HepG2 (cell line): Measurements from ENCODE around the gene LRTM2. TPM values are rescaled to one million over a fixed set of nuclear protein-coding genes. Genes with fewer than 3 reads are reported as not detected.

Source experiments
- CBX5 ChIP-seq: sonication (generic); formaldehyde crosslinking; IDR thresholded peaks from 2 replicates; pipeline ENCODE4 v1.4.0; 2020; ENCODE audit warnings: missing genetic modification reagents, borderline replicate concordance
- ISL2 ChIP-seq: sonication (generic); formaldehyde crosslinking; IDR thresholded peaks from 2 replicates; pipeline ENCODE4 v1.5.0; 2020; ENCODE audit warnings: missing genetic modification reagents
- NKX3-1 ChIP-seq: sonication (generic); formaldehyde crosslinking; IDR thresholded peaks from 2 replicates; pipeline ENCODE4 v1.5.0; 2020; ENCODE audit warnings: missing genetic modification reagents
- NRL ChIP-seq: sonication (generic); formaldehyde crosslinking; IDR thresholded peaks from 2 replicates; pipeline ENCODE4 v1.5.0; 2020; ENCODE audit warnings: missing genetic modification reagents, mild to moderate bottlenecking, moderate library complexity, borderline replicate concordance
- RXRB ChIP-seq: IDR thresholded peaks from 2 replicates; pipeline ENCODE4 v1.6.1; 2016; ENCODE audit warnings: borderline replicate concordance, missing genetic modification reagents, missing compliant biosample characterization
- TBX2 ChIP-seq: sonication (generic); formaldehyde crosslinking; IDR thresholded peaks from 2 replicates; pipeline ENCODE4 v1.5.0; 2020; ENCODE audit warnings: missing genetic modification reagents, mild to moderate bottlenecking, borderline replicate concordance
- ZBTB21 ChIP-seq: sonication (generic); formaldehyde crosslinking; IDR thresholded peaks from 2 replicates; pipeline ENCODE4 v1.4.0; 2020; ENCODE audit warnings: missing genetic modification reagents
- ZFP36L2 ChIP-seq: sonication (generic); formaldehyde crosslinking; IDR thresholded peaks from 2 replicates; pipeline ENCODE4 v1.4.0; 2020; ENCODE audit warnings: missing genetic modification reagents
- ZNF121 ChIP-seq: sonication (generic); formaldehyde crosslinking; IDR thresholded peaks from 2 replicates; pipeline ENCODE4 v1.5.0; 2020; ENCODE audit warnings: mild to moderate bottlenecking, missing genetic modification reagents
- ZNF124 ChIP-seq: sonication (generic); formaldehyde crosslinking; IDR thresholded peaks from 2 replicates; pipeline ENCODE4 v1.4.0; 2020; ENCODE audit warnings: missing genetic modification reagents
- ZNF205 ChIP-seq: IDR thresholded peaks from 2 replicates; pipeline ENCODE4 v1.6.1; 2018; ENCODE audit warnings: missing biosample characterization, missing genetic modification reagents
- ZNF234 ChIP-seq: sonication (generic); formaldehyde crosslinking; conservative IDR thresholded peaks from 2 replicates; pipeline ENCODE4 v1.5.1; 2020; ENCODE audit warnings: mild to moderate bottlenecking, missing genetic modification reagents
- ZNF263 ChIP-seq: sonication (generic); formaldehyde crosslinking; IDR thresholded peaks from 2 replicates; pipeline ENCODE4 v1.4.0; 2020; ENCODE audit warnings: missing genetic modification reagents
- ZNF30 ChIP-seq: sonication (generic); formaldehyde crosslinking; IDR thresholded peaks from 2 replicates; pipeline ENCODE4 v1.5.0; 2020; ENCODE audit warnings: mild to moderate bottlenecking, missing genetic modification reagents
- ZNF501 ChIP-seq: sonication (generic); formaldehyde crosslinking; IDR thresholded peaks from 2 replicates; pipeline ENCODE4 v1.5.1; 2020; ENCODE audit warnings: mild to moderate bottlenecking, moderate library complexity, missing genetic modification reagents
- ZNF570 ChIP-seq: sonication (generic); formaldehyde crosslinking; IDR thresholded peaks from 2 replicates; pipeline ENCODE4 v1.4.0; 2020; ENCODE audit warnings: mild to moderate bottlenecking, missing genetic modification reagents, borderline replicate concordance
- ZNF577 ChIP-seq: sonication (generic); formaldehyde crosslinking; IDR thresholded peaks from 2 replicates; pipeline ENCODE4 v1.4.0; 2020; ENCODE audit warnings: mild to moderate bottlenecking, low read depth, missing genetic modification reagents, borderline replicate concordance
- ZNF75D ChIP-seq: sonication (generic); formaldehyde crosslinking; IDR thresholded peaks from 2 replicates; pipeline ENCODE4 v1.8.1; 2023; ENCODE audit warnings: missing genetic modification reagents, mild to moderate bottlenecking, borderline replicate concordance
- polyA plus RNA-seq, 8 experiments: library from polyadenylated mRNA; depleted of rRNA in 3 of 8; stranded (reverse) in 7 of 8; unstranded in 1 of 8; fragments of >200 nt; fragmentation: Illumina TruSeq in 4 of 8; extraction: Trizol in 4 of 8; gene quantifications; 2 replicates each; pipeline versions ENCODE4 v1.2.1 to v1.2.3, GENCODE V29; 2011 to 2016; ENCODE audit warnings: low read depth in 4 of 8, missing spikeins in 1 of 8, mixed read lengths in 1 of 8; ENCODE audit not compliant: insufficient read depth in 1 of 8
- total RNA-seq, 5 experiments: library from RNA; depleted of rRNA; stranded (reverse); fragments of >200 nt; fragmentation: Illumina TruSeq; extraction: Trizol; gene quantifications; 2 replicates each; pipeline ENCODE4 v1.2.3, GENCODE V29; 2016; ENCODE audit warnings: low read depth in 1 of 5
- TF ChIP-seq, protein P1 (sequence below): sonication (generic); formaldehyde crosslinking; IDR thresholded peaks from 2 replicates; pipeline ENCODE4 v1.4.0; 2020; ENCODE audit warnings: missing genetic modification reagents, borderline replicate concordance
- TF ChIP-seq, protein P2 (sequence below): sonication (generic); formaldehyde crosslinking; IDR thresholded peaks from 2 replicates; pipeline ENCODE4 v1.9.0; 2021; ENCODE audit warnings: missing genetic modification reagents, borderline replicate concordance
- TF ChIP-seq, protein P3 (sequence below): sonication (generic); formaldehyde crosslinking; IDR thresholded peaks from 2 replicates; pipeline ENCODE4 v1.4.0; 2020; ENCODE audit warnings: missing genetic modification reagents

Gene LRTM2
- total and polyA plus RNA-seq, 2 of the 13 experiments (the other 11 are each of a cell fraction or from before 2014, with no cell fraction given) = 0.09 TPM; not detected in 1

DNA sequence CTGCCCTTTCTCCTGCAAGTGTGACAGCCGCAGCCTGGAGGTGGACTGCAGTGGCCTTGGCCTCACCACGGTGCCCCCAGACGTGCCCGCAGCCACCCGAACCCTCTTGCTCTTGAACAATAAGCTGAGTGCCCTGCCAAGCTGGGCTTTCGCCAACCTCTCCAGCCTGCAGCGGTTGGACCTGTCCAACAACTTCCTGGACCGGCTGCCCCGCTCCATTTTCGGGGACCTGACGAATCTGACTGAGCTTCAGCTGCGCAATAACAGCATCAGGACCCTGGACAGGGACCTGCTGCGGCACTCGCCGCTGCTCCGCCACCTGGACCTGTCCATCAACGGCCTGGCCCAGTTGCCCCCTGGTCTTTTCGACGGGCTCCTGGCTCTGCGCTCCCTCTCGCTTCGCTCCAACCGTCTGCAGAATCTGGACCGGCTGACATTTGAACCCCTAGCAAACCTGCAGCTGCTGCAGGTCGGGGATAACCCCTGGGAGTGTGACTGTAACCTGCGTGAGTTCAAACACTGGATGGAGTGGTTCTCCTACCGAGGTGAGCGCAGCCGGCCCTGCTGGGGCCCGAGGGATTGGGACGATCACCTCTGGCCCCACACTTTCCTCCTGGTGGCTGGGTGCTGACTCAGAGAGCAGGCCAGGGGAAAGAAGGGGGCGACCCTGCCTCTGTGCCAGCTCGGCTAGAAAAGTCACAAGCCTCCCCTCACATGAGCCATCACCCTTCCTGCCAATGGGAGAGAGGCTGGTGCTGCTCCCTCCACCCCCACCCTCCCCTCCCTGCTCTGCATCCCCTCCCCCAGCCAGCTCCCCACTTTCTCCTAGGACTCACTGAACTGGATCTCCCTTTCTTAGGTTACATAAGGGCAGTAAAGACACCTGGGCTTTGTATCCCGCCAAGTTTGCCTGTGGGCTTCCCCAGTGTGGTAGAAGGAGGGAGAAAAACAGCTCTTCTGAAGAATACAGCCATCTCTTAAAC lies 10.9 kb downstream of the LRTM2 start (continued):
- peak; percentile 69; the same call in 1 of the 2 replicates for TF ChIP-seq TBX2
- TF ChIP-seq ZNF234 (CRISPR knock-in tag) = no peak
- 0 out of 2 replicates have a peak, but pooled peaks have one; percentile 34 for TF ChIP-seq CBX5 (CRISPR knock-in tag)
- peak; percentile 95 for TF ChIP-seq ZFP36L2 (CRISPR knock-in tag)
- TF ChIP-seq ZNF577 (CRISPR knock-in tag) = no peak
- peak; percentile 59; the same call in 1 of the 2 replicates for TF ChIP-seq RXRB
- TF ChIP-seq, protein P1, sequence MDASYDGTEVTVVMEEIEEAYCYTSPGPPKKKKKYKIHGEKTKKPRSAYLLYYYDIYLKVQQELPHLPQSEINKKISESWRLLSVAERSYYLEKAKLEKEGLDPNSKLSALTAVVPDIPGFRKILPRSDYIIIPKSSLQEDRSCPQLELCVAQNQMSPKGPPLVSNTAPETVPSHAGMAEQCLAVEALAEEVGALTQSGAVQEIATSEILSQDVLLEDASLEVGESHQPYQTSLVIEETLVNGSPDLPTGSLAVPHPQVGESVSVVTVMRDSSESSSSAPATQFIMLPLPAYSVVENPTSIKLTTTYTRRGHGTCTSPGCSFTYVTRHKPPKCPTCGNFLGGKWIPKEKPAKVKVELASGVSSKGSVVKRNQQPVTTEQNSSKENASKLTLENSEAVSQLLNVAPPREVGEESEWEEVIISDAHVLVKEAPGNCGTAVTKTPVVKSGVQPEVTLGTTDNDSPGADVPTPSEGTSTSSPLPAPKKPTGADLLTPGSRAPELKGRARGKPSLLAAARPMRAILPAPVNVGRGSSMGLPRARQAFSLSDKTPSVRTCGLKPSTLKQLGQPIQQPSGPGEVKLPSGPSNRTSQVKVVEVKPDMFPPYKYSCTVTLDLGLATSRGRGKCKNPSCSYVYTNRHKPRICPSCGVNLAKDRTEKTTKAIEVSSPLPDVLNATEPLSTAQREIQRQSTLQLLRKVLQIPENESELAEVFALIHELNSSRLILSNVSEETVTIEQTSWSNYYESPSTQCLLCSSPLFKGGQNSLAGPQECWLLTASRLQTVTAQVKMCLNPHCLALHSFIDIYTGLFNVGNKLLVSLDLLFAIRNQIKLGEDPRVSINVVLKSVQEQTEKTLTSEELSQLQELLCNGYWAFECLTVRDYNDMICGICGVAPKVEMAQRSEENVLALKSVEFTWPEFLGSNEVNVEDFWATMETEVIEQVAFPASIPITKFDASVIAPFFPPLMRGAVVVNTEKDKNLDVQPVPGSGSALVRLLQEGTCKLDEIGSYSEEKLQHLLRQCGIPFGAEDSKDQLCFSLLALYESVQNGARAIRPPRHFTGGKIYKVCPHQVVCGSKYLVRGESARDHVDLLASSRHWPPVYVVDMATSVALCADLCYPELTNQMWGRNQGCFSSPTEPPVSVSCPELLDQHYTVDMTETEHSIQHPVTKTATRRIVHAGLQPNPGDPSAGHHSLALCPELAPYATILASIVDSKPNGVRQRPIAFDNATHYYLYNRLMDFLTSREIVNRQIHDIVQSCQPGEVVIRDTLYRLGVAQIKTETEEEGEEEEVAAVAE (CRISPR knock-in tag) = peak; percentile 84
- TF ChIP-seq ZNF263 (CRISPR knock-in tag) = peak; percentile 63
- TF ChIP-seq ZNF570 (CRISPR knock-in tag) = no peak
- peak; percentile 55; the same call in 1 of the 2 replicates for TF ChIP-seq ZBTB21
- TF ChIP-seq ZNF124 (CRISPR knock-in tag) = peak; percentile 94
- TF ChIP-seq, protein P2, sequence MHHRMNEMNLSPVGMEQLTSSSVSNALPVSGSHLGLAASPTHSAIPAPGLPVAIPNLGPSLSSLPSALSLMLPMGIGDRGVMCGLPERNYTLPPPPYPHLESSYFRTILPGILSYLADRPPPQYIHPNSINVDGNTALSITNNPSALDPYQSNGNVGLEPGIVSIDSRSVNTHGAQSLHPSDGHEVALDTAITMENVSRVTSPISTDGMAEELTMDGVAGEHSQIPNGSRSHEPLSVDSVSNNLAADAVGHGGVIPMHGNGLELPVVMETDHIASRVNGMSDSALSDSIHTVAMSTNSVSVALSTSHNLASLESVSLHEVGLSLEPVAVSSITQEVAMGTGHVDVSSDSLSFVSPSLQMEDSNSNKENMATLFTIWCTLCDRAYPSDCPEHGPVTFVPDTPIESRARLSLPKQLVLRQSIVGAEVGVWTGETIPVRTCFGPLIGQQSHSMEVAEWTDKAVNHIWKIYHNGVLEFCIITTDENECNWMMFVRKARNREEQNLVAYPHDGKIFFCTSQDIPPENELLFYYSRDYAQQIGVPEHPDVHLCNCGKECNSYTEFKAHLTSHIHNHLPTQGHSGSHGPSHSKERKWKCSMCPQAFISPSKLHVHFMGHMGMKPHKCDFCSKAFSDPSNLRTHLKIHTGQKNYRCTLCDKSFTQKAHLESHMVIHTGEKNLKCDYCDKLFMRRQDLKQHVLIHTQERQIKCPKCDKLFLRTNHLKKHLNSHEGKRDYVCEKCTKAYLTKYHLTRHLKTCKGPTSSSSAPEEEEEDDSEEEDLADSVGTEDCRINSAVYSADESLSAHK (CRISPR knock-in tag) = no peak; the same call in 1 of the 2 replicates
- peak; percentile 59; the same call in 1 of the 2 replicates for TF ChIP-seq NRL
- peak; percentile 84; the same call in 1 of the 2 replicates for TF ChIP-seq ZNF75D (CRISPR knock-in tag)
- no peak for TF ChIP-seq ZNF121 (CRISPR knock-in tag)
- TF ChIP-seq, protein P3, sequence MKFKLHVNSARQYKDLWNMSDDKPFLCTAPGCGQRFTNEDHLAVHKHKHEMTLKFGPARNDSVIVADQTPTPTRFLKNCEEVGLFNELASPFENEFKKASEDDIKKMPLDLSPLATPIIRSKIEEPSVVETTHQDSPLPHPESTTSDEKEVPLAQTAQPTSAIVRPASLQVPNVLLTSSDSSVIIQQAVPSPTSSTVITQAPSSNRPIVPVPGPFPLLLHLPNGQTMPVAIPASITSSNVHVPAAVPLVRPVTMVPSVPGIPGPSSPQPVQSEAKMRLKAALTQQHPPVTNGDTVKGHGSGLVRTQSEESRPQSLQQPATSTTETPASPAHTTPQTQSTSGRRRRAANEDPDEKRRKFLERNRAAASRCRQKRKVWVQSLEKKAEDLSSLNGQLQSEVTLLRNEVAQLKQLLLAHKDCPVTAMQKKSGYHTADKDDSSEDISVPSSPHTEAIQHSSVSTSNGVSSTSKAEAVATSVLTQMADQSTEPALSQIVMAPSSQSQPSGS (CRISPR knock-in tag) = peak; percentile 81
- peak; percentile 60; the same call in 1 of the 2 replicates for TF ChIP-seq ZNF501 (CRISPR knock-in tag)
- TF ChIP-seq NKX3-1 (CRISPR knock-in tag) = peak; percentile 83; the same call in 1 of the 2 replicates
- no peak for TF ChIP-seq ZNF30 (CRISPR knock-in tag)
- TF ChIP-seq ISL2 (CRISPR knock-in tag) = 0 out of 2 replicates have a peak, but pooled peaks have one; percentile 29
- peak; percentile 73 for TF ChIP-seq ZNF205 (CRISPR knock-in tag)
